Measurements from ENCODE around the gene HDDC3. TPM values are rescaled to one million over a fixed set of nuclear protein-coding genes. Genes with fewer than 3 reads are reported as not detected.

HDDC3 gene
- total and polyA plus RNA-seq, 9 of the 15 experiments (the other 6 are each of a cell fraction or from before 2014, with no cell fraction given): 14.9 to 55.8 (median 36.9) TPM

- BruUV-seq (replicated peaks): no TSS peak
- ChIA-PET CTCF (ENCODE audit: low intra/inter-chr PET ratio) (no interaction called here), POLR2A (interaction anchor here (1.0 to 6.7 kb wide), 6 partner anchors 9 to 32 kb away, joined by 3 to 65 read pairs (median 5); partner anchors contain the start of genes RCCD1 and UNC45A)
- Histone ChIP-seq H2AFZ (ENCODE audit: low read depth, low read length) (no peak overlapping the region), H3K79me2 (ENCODE audit: control insufficient read depth, insufficient read depth, low read length) (peaks cover 10% of the 10 kb centered on the region; the same call in 2 of the 3 replicates), H3K4me1 (replicated peaks in 1 of 2; ENCODE audit: control insufficient read depth in 2 of 2, insufficient read depth in 2 of 2, low read length in 2 of 2) (no peaks in the 10 kb centered on the region; a peak in 1 of 5 replicates), H3K9me3 (replicated peaks; ENCODE audit: control insufficient read depth, insufficient read depth, low read depth, low read length) (no peaks in the 10 kb centered on the region; the same call in 1 of the 2 replicates), H3K36me3 (ENCODE audit: control insufficient read depth, insufficient read depth, low read length) (peaks cover 91% of the 10 kb centered on the region), H3K9ac (ENCODE audit: insufficient read depth in 1 of 2, low read depth in 2 of 2, low read length in 2 of 2) (no peak overlapping the region), H3K4me3 (no peak overlapping the region), H3K27ac (ENCODE audit: extremely low read depth, low read depth, low read length) (no peak overlapping the region), H4K20me1 (replicated peaks; ENCODE audit: control insufficient read depth, insufficient read depth, low read length) (peaks cover 7% of the 10 kb centered on the region; the same call in 1 of the 2 replicates), H3K4me2 (ENCODE audit: insufficient read depth, low read length) (no peak overlapping the region), H3K9me1 (ENCODE audit: control insufficient read depth, insufficient read depth, low read length) (peaks cover 2% of the 10 kb centered on the region), H3K27me3 (ENCODE audit: control insufficient read depth in 2 of 2, insufficient read depth in 2 of 2, low read length in 2 of 2) (no peaks in the 10 kb centered on the region)
- no peak for FAIRE-seq
- intact Hi-C loops (cut with micrococcal nuclease) (no loop called here), in situ Hi-C loops (cut with MboI) (no loop called here)
- ATAC-seq: no peak
- WGBS (ENCODE audit: insufficient coverage, low coverage, missing lambda C conversion rate): 91% methylated on average over 5 of the region's 5 CpGs
- TF ChIP-seq EWSR1 (IDR thresholded peaks at IDR 0.05; ENCODE audit: borderline replicate concordance, low read depth, partially characterized antibody) (no peak), MBD1 (CRISPR knock-in tag; IDR thresholded peaks at IDR 0.05) (no peak), ELK3 (CRISPR knock-in tag; IDR thresholded peaks at IDR 0.05) (no peak), CCNT2 (IDR thresholded peaks at IDR 0.05; ENCODE audit: borderline replicate concordance, extremely low read depth, insufficient read length, low read depth, low read length) (no peak), ZNF785 (CRISPR knock-in tag; IDR thresholded peaks at IDR 0.05) (no peak)
- DNase-seq (ENCODE audit: extremely low read depth in 1 of 4, low spot score in 3 of 4): no peak
These were observed 34.9 kb upstream of the HDDC3 start for GRCh38 chr15:90967206-90967605.
